ENCODE results near the gene MYH9.
A peak's percentile ranks its signal among the peaks of the same experiment; 100 is the strongest.
"Not testable (repeated sequence)": the region's sequence is repeated elsewhere in the genome, so short reads cannot be mapped to it uniquely, and the experiment has no call there.

MYH9 gene

GRCh38 chr22:36387959-36388726 lies at the start of gene MYH9:
MYH9 (minus strand) TSS chr22:36387967; CDS start chr22:36349236, 38,731 bp downstream.
- DNase-seq = peak; percentile 95 to 99 (median 98)

GRCh38 chr22:36435516-36436415 lies 48.0 kb upstream of the MYH9 start:
- peak; percentile 68 to 79 (median 74) for DNase-seq

GRCh38 chr22:36433318-36434231 lies 45.8 kb upstream of the MYH9 start:
- no peak for DNase-seq

- DNase-seq = no peak
Observed at GRCh38 chr22:36432592-36433317, 45.0 kb upstream of the MYH9 start.

- no peak for DNase-seq
Observed at GRCh38 chr22:36431977-36432376, 44.2 kb upstream of the MYH9 start.

GRCh38 chr22:36430863-36431262 lies 43.1 kb upstream of the MYH9 start:
- DNase-seq = no peak

GRCh38 chr22:36427952-36428351 lies 40.2 kb upstream of the MYH9 start:
- DNase-seq = not testable (repeated sequence)

GRCh38 chr22:36425977-36426523 lies 38.3 kb upstream of the MYH9 start:
- no peak for DNase-seq

GRCh38 chr22:36424901-36425579 lies 37.3 kb upstream of the MYH9 start:
- DNase-seq = no peak

- DNase-seq = not testable (repeated sequence)
Observed at GRCh38 chr22:36424466-36424865, 36.7 kb upstream of the MYH9 start.

- DNase-seq = no peak
Observed at GRCh38 chr22:36423461-36424404, 36.0 kb upstream of the MYH9 start.

- DNase-seq = no peak
Observed at GRCh38 chr22:36422287-36423014, 34.7 kb upstream of the MYH9 start.

GRCh38 chr22:36419912-36420882 lies 32.4 kb upstream of the MYH9 start:
- no peak for DNase-seq

- DNase-seq = no peak
Observed at GRCh38 chr22:36419177-36419911, 31.6 kb upstream of the MYH9 start.

GRCh38 chr22:36417281-36417686 lies 29.5 kb upstream of the MYH9 start:
- no peak for DNase-seq

- DNase-seq = no peak
Observed at GRCh38 chr22:36415415-36416168, 27.8 kb upstream of the MYH9 start.

Data from stimulated activated naive CD4-positive, alpha-beta T cell (primary cell).